KBM-7 (cell line): ENCODE data around the gene MGAT5.
"Not testable (repeated sequence)": the region's sequence is repeated elsewhere in the genome, so short reads cannot be mapped to it uniquely, and the experiment has no call there.

Source experiments
- DNase-seq: peaks from one replicate; pipeline ENCODE4 v3.0.0-alpha.2; 2015
- in situ Hi-C: fragments of 300-500 bp; cut with MboI; formaldehyde crosslinking; loops from 2 replicates; pipeline ENCODE4 v1.14.3; 2020; ENCODE audit warnings: low sequenced_read_pairs, low pct_unique_long_range_greater_than_20kb, mixed read lengths

Gene MGAT5

DNA sequence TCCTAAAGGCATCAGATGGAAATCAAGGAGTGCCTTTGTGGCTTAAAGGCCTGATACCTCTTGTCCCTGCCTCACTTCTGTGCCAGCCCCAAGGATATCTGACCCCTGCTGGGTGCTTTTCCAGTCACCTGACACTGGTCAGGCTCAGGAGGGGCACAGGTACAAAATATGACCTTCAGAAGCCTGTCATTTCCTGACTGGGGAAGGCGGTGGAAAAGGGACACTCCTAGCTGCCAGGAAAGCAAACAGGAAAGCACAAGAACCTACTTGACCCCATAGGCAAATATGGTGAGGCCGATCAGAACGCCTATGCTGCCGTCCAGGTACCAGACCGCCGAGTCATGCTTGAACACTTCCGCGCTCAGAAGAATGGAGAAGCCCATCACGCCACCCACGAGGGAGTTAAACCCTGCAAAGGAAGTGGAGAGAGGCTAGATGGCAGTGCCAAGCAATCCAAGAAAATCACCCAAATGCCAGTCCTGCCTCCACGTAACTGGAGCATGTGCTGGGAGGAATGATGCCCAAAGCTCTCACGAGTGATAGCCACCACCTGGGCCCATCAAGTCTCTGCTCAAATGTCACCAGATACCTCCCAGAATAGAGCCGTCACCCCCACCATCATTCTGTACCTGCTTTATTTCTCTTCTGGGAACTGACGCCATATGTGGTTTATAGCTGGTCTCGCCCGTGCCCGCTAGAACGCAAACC, 204.0 kb downstream of the MGAT5 start:
- no peak for DNase-seq
- in situ Hi-C loops = loop anchor here (25.0 kb wide), 1 partner anchor 429 kb away; no protein-coding TSS in a partner anchor

DNA sequence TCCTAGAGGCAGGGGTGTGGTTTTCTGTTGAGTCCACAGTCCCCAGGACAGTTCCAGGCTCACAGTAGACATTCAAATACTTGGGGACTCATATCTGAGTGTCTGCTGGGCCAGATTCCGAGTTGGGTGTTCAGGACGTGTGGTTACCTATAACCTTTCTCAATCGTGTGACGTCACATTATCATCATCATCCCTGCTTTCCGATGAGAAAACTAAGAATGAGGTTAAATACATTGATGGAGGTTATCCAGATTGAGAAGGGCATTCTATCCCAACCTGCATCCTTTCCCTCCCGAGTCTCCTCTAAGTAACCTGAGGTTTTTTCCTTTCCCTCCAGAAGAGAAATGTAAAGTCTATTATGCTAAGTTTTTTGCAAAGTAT, 204.6 kb downstream of the MGAT5 start:
- no peak for DNase-seq
- in situ Hi-C loops = loop anchor here (25.0 kb wide), 1 partner anchor 429 kb away; no protein-coding TSS in a partner anchor

DNA sequence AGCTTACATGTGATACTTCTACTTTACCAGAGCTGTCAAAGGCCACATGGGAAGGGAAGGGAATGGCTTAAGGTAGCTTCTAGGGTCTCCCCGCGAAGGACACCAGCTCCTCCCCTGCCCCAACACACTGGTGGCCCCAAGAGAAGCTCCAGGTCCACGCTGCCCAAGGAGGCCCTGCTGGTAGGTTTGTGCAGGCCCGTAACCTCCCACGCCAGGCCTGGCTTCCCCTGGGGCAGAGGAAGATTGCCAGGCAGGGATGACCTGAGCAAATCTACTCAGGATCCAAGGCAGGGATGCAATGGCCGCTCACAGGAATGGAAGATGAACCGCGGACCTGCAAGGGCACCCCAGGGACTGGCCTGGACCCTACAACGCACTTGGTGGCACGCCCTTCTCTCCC, 205.1 kb downstream of the MGAT5 start:
- in situ Hi-C loops = loop anchor here (25.0 kb wide), 1 partner anchor 428 kb away; no protein-coding TSS in a partner anchor

DNA sequence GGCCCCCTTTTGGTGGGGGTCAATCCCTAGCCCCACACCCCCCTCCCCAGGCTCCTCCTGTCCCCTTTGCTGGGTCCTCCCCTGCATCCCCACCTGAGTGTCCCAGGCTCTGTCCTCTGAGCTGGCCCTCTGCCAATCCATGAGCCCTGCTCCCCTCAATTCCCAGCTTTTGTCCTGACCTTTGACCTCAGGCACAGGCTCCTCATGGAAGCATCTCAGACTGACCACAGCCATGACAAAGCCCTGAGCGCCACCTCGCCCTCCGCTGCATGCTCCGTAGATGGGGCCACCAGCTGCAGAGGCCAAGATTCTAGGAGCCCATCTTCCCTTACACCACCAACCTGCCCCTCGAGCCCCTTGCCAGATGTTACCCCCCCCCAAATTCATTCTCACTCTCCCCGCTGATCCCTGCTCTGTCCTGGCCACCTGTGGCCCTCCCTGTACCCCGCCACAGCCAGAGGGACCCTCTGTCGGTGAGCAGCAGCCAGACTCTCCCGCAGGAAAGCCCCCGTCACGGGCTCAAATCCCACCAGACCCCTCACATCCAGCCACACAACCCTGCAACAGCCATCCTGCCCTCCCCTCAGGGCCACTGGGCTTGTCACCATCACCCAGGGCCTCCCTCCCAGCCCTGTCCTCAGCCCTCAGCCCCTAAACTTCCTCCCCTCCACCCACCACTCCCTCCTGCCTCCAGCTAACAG, 206.0 kb downstream of the MGAT5 start:
- in situ Hi-C loops = loop anchor here (25.0 kb wide), 1 partner anchor 427 kb away; no protein-coding TSS in a partner anchor
- no peak for DNase-seq

More for the DNA sequence above, 205.1 kb downstream of the MGAT5 start:
- DNase-seq = no peak

DNA sequence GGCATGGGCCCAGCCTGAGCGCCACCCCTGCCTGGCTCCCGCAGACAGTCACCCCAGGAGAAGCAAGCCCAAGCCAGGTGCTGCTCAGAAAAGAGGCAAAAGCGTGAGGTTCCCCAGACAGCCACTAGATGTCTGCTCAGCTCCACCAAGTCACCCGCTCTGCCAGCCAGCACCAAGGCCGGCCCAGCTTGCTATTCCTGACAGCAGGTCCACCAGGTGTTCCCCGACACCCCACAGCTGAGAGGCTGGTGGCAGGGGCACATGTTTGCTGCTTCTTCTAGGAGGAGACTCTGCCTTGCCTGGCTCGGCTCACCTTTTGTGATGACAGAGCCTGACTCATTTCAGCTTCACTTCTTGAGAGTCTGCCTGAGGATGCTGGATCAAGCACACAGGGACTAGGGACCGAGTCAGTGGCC, 206.7 kb downstream of the MGAT5 start:
- in situ Hi-C loops = loop anchor here (25.0 kb wide), 1 partner anchor 427 kb away; no protein-coding TSS in a partner anchor
- DNase-seq = peak; percentile 63

DNA sequence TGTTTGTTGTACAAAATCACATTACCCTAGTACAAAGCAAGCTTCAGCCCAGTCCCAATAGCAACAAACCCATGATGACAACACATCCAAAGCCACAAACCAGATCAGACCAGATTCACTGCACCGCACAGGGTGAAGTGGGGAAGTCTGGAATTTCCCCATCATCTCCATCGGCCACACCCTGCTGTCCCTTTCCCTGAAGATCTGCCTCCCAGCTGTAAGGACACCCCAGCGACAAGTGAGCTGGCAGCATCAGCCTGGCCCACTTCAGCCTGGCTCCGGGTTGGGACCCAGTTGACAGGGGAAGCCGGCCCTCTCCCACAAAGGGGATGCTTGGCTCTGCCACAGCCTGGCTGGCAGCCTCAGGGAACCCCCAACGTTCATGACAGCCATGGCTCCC, 207.6 kb downstream of the MGAT5 start:
- in situ Hi-C loops = loop anchor here (25.0 kb wide), 1 partner anchor 426 kb away; no protein-coding TSS in a partner anchor
- no peak for DNase-seq

DNA sequence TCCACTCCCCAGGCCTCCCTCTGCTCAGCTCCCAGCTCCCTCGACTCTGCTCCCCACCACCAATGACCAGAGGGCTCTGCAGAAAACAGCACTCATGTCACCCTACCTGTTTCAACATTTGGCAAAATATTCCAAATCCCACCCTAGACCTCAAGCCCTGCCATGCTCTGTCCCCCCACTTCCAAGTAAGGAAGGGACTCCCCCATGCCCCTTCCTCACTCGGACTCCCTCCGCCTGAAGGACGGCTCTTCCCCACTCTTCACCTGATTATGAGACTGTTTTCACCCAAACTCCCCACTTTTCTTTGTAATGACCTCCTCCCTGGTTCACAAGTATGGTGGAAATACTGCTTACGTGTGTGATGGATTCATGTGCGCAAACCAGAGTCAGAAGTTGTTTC, 208.4 kb downstream of the MGAT5 start:
- in situ Hi-C loops = loop anchor here (25.0 kb wide), 1 partner anchor 425 kb away; no protein-coding TSS in a partner anchor
- DNase-seq = no peak

DNA sequence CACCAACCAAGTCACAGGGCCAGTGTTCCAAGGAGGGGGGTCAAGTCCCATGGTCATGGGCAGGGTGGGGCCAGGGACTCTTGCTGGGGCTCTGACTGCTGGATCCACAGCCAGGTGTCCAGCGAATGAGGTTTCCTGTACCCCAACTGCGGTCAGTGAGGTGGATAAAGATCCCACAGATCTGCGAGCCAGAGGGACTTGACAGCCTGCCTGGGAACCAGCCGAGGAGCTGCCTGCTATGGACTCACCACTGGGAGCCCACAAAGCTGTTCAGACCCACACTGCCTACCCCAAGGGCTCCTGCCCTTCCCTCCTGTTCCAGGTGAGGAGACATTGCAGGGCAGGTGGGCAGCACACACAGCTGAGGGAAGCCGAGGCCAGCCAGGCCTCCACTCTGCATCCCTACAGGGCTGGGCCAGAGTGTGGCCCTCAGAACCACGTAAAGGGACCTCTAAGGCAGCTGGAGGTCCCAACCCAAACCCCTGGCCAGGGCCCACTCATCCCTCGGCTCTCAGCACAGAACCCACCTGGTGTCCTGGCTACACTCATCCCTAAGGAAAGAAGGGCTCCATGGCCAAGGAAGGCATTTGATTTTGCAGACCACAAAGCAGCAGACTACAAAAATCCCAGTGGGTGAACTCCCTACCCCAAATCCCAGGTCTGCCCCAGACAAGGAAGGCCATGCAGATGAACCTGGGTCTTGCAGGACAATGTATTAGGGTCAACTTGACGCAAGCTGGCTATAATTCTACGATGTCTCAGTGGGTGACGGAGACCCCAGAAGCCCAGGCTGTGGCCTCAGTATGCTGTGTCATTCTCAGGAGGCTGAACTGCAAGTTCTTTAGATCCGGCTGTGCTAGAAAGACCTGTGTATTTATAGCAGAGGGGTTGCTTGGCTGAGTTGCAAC, 209.2 kb downstream of the MGAT5 start:
- in situ Hi-C loops = loop anchor here (25.0 kb wide), 1 partner anchor 424 kb away; no protein-coding TSS in a partner anchor
- DNase-seq = no peak

DNA sequence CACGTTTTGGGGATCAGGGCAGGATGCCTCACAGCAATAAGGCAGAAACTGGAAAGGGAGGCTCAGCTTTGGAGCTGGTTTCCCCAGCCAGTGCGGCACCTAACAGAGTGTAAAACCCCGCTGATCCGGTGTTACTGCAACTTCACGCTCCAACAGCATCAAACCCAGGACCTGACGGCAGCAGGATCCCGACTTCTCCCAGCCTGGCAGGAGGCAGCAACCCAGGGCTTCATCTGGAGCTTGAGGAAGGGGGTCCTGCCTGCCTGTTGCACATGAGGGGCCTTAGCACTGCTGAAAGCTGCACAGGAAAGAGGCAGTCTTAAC, 209.8 kb downstream of the MGAT5 start:
- DNase-seq = no peak
- in situ Hi-C loops = loop anchor here (25.0 kb wide), 1 partner anchor 424 kb away; no protein-coding TSS in a partner anchor

DNA sequence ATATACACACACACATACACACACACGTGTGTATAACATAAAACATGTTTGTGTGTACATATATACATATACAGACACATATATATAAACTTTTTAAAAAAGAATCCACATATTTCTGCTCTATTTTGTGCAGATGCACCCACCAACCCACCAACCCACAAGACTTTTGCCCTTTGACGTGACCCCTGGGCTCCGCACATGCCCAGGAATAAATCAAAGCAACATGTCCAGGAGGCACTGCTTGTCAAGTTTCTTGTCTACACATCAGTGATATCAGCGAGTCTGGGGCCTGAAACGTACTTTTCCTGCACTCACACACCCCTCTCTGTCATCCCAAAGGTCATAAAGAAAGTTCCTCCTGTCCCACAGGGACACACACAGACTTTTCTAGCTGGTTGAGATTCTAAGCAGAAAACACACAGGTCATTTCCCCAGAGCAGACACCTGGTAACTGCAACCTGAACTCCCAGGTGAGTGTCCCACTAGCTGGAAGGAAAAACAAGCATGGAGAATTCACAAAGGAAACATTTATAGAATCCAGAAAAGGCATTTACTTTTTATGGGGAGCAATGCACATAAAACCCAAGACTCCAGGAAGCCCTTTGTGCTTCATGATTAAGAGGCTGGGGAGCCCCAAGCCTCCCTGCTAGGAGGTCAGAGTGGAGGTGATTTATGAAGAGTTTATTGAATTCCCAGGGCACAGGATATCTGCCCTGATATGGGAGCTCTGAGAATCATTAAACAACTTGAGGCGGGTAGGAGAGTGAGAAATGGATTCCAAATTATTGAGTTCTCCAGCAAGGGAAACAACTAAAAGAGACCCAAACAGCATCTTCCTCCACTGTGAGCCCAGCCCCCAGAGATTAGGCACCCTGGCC, 211.6 kb downstream of the MGAT5 start:
- DNase-seq = no peak
- in situ Hi-C loops = loop anchor here (25.0 kb wide), 1 partner anchor 422 kb away; no protein-coding TSS in a partner anchor

DNA sequence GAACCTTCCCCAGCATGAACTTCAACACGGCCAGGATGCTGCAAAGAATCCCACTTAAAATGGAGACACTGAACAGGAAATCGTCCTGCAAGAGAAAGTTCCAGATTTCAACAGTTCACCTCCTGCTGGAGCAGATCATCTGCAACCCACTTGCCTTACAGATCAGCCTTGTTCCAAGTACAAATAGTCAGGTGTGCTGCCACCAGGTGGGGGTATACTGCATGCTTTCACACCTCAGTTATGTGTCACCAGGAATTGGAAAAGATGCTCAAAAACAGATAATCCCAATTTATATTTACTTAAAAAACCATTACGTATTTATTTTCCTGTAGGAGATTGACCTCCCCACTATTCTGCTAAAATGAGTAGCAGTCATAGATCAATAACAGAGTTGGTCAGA, 212.3 kb downstream of the MGAT5 start:
- peak; percentile 17 for DNase-seq
- in situ Hi-C loops = loop anchor here (25.0 kb wide), 1 partner anchor 421 kb away; no protein-coding TSS in a partner anchor

DNA sequence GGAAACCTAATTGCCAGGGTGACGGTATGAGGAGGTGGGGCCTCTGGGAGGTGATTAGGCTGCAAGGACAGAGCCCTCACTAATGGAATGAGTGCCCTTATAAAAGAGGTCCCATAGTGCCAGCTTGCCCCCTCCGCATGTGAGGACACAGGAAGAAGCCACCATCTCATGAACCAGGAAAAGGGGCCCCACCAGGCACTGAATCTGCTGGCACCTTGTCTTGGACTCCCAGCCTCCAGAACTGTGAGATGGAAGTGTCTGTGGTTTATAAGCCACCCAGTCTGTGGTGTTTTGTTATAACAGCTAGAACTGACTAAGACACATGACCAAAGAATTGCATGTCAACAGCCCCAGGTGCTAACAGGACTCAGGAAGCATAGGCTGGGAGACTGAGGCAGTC, 214.3 kb downstream of the MGAT5 start:
- DNase-seq = no peak
- in situ Hi-C loops = loop anchor here (25.0 kb wide), 1 partner anchor 419 kb away; no protein-coding TSS in a partner anchor

DNA sequence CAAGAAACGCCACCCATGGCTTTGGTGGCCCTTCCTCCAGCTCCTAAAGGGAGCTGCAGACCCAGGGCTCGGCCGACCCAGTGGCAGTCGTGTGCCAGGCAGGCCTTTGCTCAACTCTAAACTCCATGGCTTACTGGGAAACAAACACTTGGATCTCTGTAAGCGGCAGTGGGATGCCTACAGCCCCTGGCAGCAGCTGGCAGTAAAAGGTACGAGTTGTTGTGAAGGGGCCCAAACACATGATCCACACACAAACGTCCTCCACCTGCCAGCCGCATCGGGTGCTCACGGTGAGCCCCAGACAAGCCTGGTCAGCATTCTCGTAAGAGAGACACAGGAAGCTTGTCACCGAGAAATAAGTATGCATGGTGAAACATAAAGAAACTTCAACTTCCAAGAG, 214.9 kb downstream of the MGAT5 start:
- no peak for DNase-seq
- in situ Hi-C loops = loop anchor here (25.0 kb wide), 1 partner anchor 419 kb away; no protein-coding TSS in a partner anchor

DNA sequence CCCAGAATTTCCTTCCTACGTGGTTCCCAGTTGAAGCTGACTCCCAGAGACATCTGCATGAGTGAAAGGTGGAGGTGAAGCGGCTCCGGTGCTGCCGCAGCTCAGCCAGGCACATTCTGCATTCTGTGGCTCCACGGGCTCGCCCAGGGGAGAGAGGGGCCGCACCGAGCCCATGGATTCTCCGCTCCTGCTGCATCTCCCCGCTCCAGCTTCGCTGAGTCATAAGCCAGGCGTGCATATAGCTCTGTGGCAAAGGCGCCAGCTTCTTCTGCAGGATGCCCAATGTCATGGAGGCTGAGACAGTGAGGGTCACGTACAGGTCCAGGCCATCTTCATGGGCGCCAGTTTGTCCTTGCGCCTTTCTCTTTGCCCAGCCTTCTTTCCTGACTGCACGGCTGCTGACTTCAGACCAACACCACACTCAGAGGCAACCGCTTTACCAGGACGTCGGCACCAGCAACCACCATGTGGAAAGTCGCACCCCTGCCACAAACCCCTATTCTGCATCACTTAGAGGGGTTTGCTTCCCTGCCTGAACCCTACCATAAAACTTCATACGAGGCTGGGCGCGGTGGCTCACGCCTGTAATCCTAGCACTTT, 215.7 kb downstream of the MGAT5 start:
- DNase-seq = no peak
- in situ Hi-C loops = loop anchor here (25.0 kb wide), 1 partner anchor 418 kb away; no protein-coding TSS in a partner anchor

DNA sequence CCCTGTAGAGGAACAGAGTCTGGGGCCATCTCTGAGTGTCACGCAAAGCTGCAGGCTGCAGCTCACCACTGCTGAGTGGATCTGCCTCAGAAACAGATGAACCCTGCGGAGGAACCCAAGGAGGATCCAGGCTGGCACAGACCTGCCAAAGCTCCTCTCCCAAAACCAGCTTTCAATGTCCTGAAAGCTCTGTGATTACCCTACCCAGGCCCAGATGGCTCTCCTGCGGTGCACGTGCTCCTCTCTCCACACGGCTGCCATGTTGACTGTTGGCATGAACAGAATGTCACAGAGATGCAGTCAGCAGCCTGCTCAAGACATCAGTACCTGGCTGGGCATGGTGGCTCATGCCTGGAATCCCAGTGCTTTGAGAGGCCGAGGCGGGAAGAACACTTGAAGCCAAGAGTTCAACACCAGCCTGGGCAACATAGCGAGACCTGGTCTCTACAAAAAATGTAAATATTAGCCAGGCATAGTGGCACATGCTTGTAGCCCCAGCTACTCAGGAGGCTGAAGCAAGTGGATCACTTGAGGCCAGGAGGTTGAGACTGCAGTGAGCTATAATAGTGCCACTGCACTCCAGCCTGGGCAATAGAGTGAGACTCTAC, 216.8 kb downstream of the MGAT5 start:
- in situ Hi-C loops = loop anchor here (25.0 kb wide), 1 partner anchor 417 kb away; no protein-coding TSS in a partner anchor
- DNase-seq = no peak

DNA sequence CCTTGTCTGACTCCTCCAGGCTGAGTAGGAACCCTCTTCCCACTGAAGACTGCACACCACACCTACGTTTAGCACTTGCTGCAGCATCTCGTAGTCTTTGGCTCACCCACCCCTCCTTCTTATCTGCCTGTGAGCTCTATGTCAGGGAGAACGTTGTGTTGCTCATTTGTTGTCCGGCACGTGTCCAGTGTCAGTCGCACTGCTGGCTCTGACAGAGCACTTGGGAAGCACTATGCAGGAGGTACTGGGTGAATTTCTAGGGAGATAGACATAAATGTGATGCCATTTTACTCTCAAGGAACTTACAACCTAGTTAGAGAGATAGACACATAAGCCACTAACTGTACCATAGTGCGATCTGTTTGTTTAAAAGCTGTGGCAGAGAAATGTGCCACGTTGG, 223.1 kb downstream of the MGAT5 start:
- DNase-seq, in situ Hi-C loops: not testable (repeated sequence)

DNA sequence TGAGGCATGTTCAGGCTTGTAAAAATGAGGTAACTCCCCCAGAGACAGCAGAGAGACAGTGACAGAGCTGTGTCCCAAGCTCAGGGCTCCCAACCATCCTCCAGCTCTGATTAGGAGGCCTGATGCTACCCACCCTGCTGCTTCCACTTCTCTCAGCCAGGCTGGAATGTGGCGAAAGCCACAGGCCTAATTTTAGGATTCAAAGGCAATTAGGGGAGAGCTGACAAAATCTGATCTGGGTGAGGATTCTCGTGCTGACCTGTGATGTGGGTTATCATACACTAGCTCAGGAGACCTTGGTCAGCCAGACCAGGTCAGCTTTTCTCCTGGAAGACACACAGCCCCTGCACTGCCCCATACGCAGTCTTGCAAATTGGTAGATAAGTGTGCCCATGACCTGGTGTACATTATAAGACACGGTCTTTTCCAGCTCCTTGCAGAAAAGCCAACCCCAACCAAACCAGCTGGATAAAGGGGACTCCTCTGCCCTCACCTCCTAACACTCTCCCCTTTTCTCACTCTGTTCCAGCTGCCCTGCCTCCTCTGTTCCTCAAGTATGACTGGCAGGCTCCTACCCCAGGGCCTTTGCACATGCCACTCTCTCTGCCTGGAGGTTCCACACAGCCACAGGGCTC, 225.9 kb downstream of the MGAT5 start:
- no peak for DNase-seq

More for the DNA sequence above, 225.9 kb downstream of the MGAT5 start:
- in situ Hi-C loops = no loop called here
